Measurements from ENCODE around the gene UBA7. TPM values are rescaled to one million over a fixed set of nuclear protein-coding genes. Genes with fewer than 3 reads are reported as not detected.
A peak's percentile ranks its signal among the peaks of the same experiment; 100 is the strongest.

The UBA7 gene, protein sequence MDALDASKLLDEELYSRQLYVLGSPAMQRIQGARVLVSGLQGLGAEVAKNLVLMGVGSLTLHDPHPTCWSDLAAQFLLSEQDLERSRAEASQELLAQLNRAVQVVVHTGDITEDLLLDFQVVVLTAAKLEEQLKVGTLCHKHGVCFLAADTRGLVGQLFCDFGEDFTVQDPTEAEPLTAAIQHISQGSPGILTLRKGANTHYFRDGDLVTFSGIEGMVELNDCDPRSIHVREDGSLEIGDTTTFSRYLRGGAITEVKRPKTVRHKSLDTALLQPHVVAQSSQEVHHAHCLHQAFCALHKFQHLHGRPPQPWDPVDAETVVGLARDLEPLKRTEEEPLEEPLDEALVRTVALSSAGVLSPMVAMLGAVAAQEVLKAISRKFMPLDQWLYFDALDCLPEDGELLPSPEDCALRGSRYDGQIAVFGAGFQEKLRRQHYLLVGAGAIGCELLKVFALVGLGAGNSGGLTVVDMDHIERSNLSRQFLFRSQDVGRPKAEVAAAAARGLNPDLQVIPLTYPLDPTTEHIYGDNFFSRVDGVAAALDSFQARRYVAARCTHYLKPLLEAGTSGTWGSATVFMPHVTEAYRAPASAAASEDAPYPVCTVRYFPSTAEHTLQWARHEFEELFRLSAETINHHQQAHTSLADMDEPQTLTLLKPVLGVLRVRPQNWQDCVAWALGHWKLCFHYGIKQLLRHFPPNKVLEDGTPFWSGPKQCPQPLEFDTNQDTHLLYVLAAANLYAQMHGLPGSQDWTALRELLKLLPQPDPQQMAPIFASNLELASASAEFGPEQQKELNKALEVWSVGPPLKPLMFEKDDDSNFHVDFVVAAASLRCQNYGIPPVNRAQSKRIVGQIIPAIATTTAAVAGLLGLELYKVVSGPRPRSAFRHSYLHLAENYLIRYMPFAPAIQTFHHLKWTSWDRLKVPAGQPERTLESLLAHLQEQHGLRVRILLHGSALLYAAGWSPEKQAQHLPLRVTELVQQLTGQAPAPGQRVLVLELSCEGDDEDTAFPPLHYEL
- 76.7 and 81.3 TPM in 2 replicates for total RNA-seq

- Histone ChIP-seq H3K79me2 (ENCODE audit: insufficient read depth, low read length) (peaks cover 8% of the 10 kb centered on the region), H3K27ac (ENCODE audit: low read depth, low read length) (peak within 1 kb of the TSS; percentile 79), H3K4me3 (ENCODE audit: insufficient read depth, low read length) (peak within 1 kb of the TSS; percentile 78), H3K9me3 (ENCODE audit: low read depth, low read length) (no peaks in the 10 kb centered on the region), H2AFZ (ENCODE audit: low read length) (peak within 1 kb of the TSS; percentile 92), H3K27me3 (ENCODE audit: insufficient read depth, low read length) (no peaks in the 10 kb centered on the region), H3K4me2 (ENCODE audit: insufficient read depth, low read length) (peak within 1 kb of the TSS; percentile 94), H3K4me1 (ENCODE audit: insufficient read depth, low read length) (peaks cover 16% of the 10 kb centered on the region), H3K36me3 (ENCODE audit: insufficient read depth, low read length) (peaks cover 32% of the 10 kb centered on the region), H4K20me1 (ENCODE audit: insufficient read depth, low read length) (no peaks in the 10 kb centered on the region)
- DNase-seq (ENCODE audit: insufficient read length, low spot score, missing footprints), result peak; percentile 96
- TF ChIP-seq CTCF (IDR thresholded peaks at IDR 0.05; ENCODE audit: extremely low read depth, low read depth, low read length), result no peak
Observed at GRCh38 chr3:49813497-49814174, at the start of gene UBA7. TSS of gene UBA7 (minus strand) at chr3:49813953. CDS start at chr3:49813787, 166 bp downstream.

- Histone ChIP-seq H3K9me3 (ENCODE audit: low read depth, low read length) (no peaks in the 10 kb centered on the region), H4K20me1 (ENCODE audit: insufficient read depth, low read length) (no peaks in the 10 kb centered on the region), H3K27ac (ENCODE audit: low read depth, low read length) (no peak overlapping the region), H3K27me3 (ENCODE audit: insufficient read depth, low read length) (peaks cover 14% of the 10 kb centered on the region), H3K4me2 (ENCODE audit: insufficient read depth, low read length) (no peak overlapping the region), H3K79me2 (ENCODE audit: insufficient read depth, low read length) (peaks cover 12% of the 10 kb centered on the region), H3K4me1 (ENCODE audit: insufficient read depth, low read length) (peaks cover 11% of the 10 kb centered on the region), H3K4me3 (ENCODE audit: insufficient read depth, low read length) (no peak overlapping the region), H2AFZ (ENCODE audit: low read length) (no peak overlapping the region), H3K36me3 (ENCODE audit: insufficient read depth, low read length) (no peaks in the 10 kb centered on the region)
- TF ChIP-seq CTCF (IDR thresholded peaks at IDR 0.05; ENCODE audit: extremely low read depth, low read depth, low read length), result no peak
- DNase-seq (ENCODE audit: insufficient read length, low spot score, missing footprints), result peak; percentile 74
Observed at GRCh38 chr3:49859576-49860305, 46.0 kb upstream of the UBA7 start.

DNA sequence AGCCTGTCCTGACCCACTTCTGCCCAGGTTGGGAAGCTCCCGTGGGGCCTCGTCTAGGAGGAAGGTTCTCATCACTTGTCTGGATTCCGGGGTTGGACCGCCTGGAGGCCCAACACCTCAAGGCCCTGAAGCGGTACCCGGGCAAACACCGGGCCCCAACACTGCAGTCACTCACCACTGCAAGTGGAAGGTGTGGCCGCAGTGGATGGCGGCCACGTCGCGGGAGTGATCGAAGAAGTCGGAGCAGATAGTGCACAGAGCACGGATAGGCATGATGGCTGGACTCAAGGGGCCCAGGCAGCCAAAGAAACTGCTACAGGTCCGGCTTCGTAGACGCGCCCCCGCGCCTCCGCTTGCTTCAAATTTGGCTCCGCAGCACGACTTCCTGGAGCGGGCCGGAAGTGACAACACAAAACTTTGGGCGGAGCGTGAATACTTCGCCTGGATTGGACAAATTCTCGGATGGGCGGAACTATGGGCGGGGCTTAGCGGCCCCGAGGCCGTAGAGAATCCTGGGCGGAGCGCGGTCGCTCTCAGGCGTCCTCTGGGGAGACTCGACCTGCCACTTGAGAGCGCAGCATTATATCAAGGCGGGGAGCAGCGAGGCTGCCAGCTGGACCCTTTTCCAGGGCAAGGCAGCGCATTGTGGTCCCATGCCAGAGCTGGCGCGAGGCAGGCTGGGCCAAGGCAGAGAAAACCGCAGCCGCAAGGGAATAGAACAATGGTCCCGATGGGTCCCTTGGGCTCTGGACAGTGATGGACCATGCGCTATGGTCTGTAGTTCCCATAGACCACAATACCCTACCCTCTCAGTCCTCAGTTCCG is 42.6 kb upstream of the UBA7 start, which contains the start of gene TRAIP:
Gene TRAIP (minus strand): TSS at position 384 of the 825 bp plus-strand sequence. CDS start 111 bp downstream, at position 273.
- no peaks in the 10 kb centered on the region for H3K36me3 ChIP-seq (ENCODE audit: insufficient read depth, low read length)
- H3K4me2 ChIP-seq (ENCODE audit: insufficient read depth, low read length), result peak within 1 kb of the TSS; percentile 95
- peaks cover 15% of the 10 kb centered on the region for H3K79me2 ChIP-seq (ENCODE audit: insufficient read depth, low read length)
- no peaks in the 10 kb centered on the region for H3K27me3 ChIP-seq (ENCODE audit: insufficient read depth, low read length)
- peak within 1 kb of the TSS; percentile 80 for H3K4me3 ChIP-seq (ENCODE audit: insufficient read depth, low read length)
- TF ChIP-seq CTCF (IDR thresholded peaks at IDR 0.05; ENCODE audit: extremely low read depth, low read depth, low read length), result no peak
- no peaks in the 10 kb centered on the region for H3K9me3 ChIP-seq (ENCODE audit: low read depth, low read length)
- peak within 1 kb of the TSS; percentile 97 for H2AFZ ChIP-seq (ENCODE audit: low read length)
- peak; percentile 99 for DNase-seq (ENCODE audit: insufficient read length, low spot score, missing footprints)
- peak within 1 kb of the TSS; percentile 30 for H3K27ac ChIP-seq (ENCODE audit: low read depth, low read length)
- no peaks in the 10 kb centered on the region for H4K20me1 ChIP-seq (ENCODE audit: insufficient read depth, low read length)
- peaks cover 11% of the 10 kb centered on the region for H3K4me1 ChIP-seq (ENCODE audit: insufficient read depth, low read length)
